Pancreas (tissue), 10 donors: Measurements from ENCODE around the gene GLO1. TPM values are rescaled to one million over a fixed set of nuclear protein-coding genes. Genes with fewer than 3 reads are reported as not detected.

Source experiments
- ATAC-seq, 4 donors: fragments of 200-7000 bp; cut with Tn5 transposase; one replicate each; pipeline versions ENCODE4 v1.8.0 to v1.9.1; 2020; ENCODE audit warnings: mild to moderate bottlenecking in 4 of 4, moderate library complexity in 4 of 4
- DNase-seq, 6 donors: peaks; one replicate each; pipeline ENCODE4 v3.0.0-alpha.2; 2020
- FAIRE-seq: peaks from 2 replicates; lab custom pipeline; 2012; peaks lifted over from hg19 to GRCh38; lab: Jason Lieb, UNC
- H3K27ac ChIP-seq, 4 donors: fragments of 200-600 bp; sonication (generic); 1 replicate in 3 of 4; 2 replicates in 1 of 4; pipeline versions ENCODE4 v1.5.0 to v1.8.0; 2020
- H3K27me3 ChIP-seq, 4 donors: fragments of 200-600 bp; one replicate each; pipeline ENCODE4 v1.8.0; 2021
- H3K36me3 ChIP-seq, 3 donors: fragments of 200-600 bp; sonication (generic) in 1 of 3; one replicate each; pipeline versions ENCODE4 v1.5.0 to v1.8.0; 2020 to 2021
- H3K4me1 ChIP-seq, 3 donors: fragments of 200-600 bp; one replicate each; pipeline ENCODE4 v1.8.0; 2021
- H3K4me3 ChIP-seq, 4 donors: fragments of 200-600 bp; sonication (generic) in 2 of 4; one replicate each; pipeline versions ENCODE4 v1.5.0 to v1.8.0; 2020 to 2021
- H3K9me3 ChIP-seq, 4 donors: fragments of 200-600 bp; one replicate each; pipeline ENCODE4 v1.8.0; 2021
- CTCF ChIP-seq, 4 donors: fragments of 200-600 bp; sonication (generic) in 3 of 4; IDR thresholded peaks; one replicate each; pipeline versions ENCODE4 v1.5.0 to v1.8.0; 2021; ENCODE audit warnings: antibody characterized with exemption in 4 of 4
- WGBS, 2 donors: extraction: QIAGEN DNeasy Blood & Tissue Kit; methylation state at CpG; one replicate each; pipeline ENCODE4 v1.1.7; 2013; 5-methylcytosine and 5-hydroxymethylcytosine counted together
- intact Hi-C, 3 donors: fragments of 100-400 bp; cut with DNase I; formaldehyde crosslinking; loops; one replicate each; pipeline versions ENCODE4 v1.11.1 to v1.14.2; 2022
- polyA plus RNA-seq, 2 donors: library from polyadenylated mRNA; stranded (reverse); fragments of 200-250 nt; gene quantifications; one replicate each; pipeline ENCODE4 v1.2.3, GENCODE V29; 2013
- total RNA-seq, 6 donors: library from RNA; stranded (reverse); fragmentation: NEBNext Ultra II Directional in 4 of 6; extraction: Animal tissue kit (Norgen Biotek cat#: 25700) in 4 of 6; gene quantifications; one replicate each; pipeline versions ENCODE4 v1.2.1 to v1.2.4, GENCODE V29; 2021 to 2023
- donor health status: healthy with polysubstance abuse.
- donor health status: DM: no; HTN: no; CAD: no; lungs with moderate emphysema.
- donor health status: DM: no; HTN: no; CAD: no.
- donor health status: control.
- donor health status: control.
- donor health status: Bipolar disorder and iron deficiency.
- donor health status: DM: yes; HTN: yes; CAD: no.
- donor health status: DM: no; HTN: no; CAD: no.
- donor health status: DM: no; HTN: no; CAD: no.
- donor health status: DM: yes; HTN: yes; CAD: no.

Gene GLO1
- total and polyA plus RNA-seq, 8 donors = 16.6 to 36.5 (median 24.2) TPM

- no peak for TF ChIP-seq CTCF (IDR thresholded peaks at IDR 0.05)
- FAIRE-seq = no peak
- no peak for ATAC-seq
- no peak for DNase-seq
- Histone ChIP-seq H3K4me3 (no peak overlapping the region), H3K27me3 (no peaks in the 10 kb centered on the region), H3K4me1 (no peaks in the 10 kb centered on the region), H3K27ac (no peak overlapping the region), H3K9me3 (peaks cover 0 to 2% (median 0%) of the 10 kb centered on the region in 4 donors), H3K36me3 (no peaks in the 10 kb centered on the region)
- intact Hi-C loops = no loop called here
- 66 to 85% methylated on average over 4 of the region's 4 CpGs for WGBS, 2 donors
These were observed 22.7 kb upstream of the GLO1 start for GRCh38 chr6:38725414-38726183.

- Histone ChIP-seq H3K9me3 (peaks cover 0 to 1% (median 0%) of the 10 kb centered on the region in 4 donors), H3K4me3 (no peak overlapping the region), H3K27me3 (no peaks in the 10 kb centered on the region), H3K27ac (no peak overlapping the region), H3K4me1 (no peaks in the 10 kb centered on the region), H3K36me3 (no peaks in the 10 kb centered on the region)
- no peak for DNase-seq
- ATAC-seq = no peak
- no peak for TF ChIP-seq CTCF (IDR thresholded peaks at IDR 0.05)
- WGBS, 2 donors = 66 to 73% methylated on average over 5 of the region's 5 CpGs
- intact Hi-C loops = no loop called here
- no peak for FAIRE-seq
These were observed 21.4 kb upstream of the GLO1 start for GRCh38 chr6:38724343-38724742.

- no peak for TF ChIP-seq CTCF (IDR thresholded peaks at IDR 0.05)
- intact Hi-C loops = no loop called here
- FAIRE-seq (no peak), ATAC-seq (no peak), DNase-seq (no peak)
- Histone ChIP-seq H3K4me3 (no peak overlapping the region), H3K27me3 (no peaks in the 10 kb centered on the region), H3K27ac (no peak overlapping the region), H3K36me3 (no peaks in the 10 kb centered on the region), H3K4me1 (no peaks in the 10 kb centered on the region), H3K9me3 (no peaks in the 10 kb centered on the region)
- 80 to 96% methylated on average over 5 of the region's 5 CpGs for WGBS, 2 donors
These were observed 20.8 kb upstream of the GLO1 start for GRCh38 chr6:38723783-38724182.

GRCh38 chr6:38722727-38723334 lies 19.9 kb upstream of the GLO1 start:
- WGBS, 2 donors = 86 to 90% methylated on average over 26 of the region's 26 CpGs
- intact Hi-C loops = no loop called here
- H3K9me3 ChIP-seq = no peaks in the 10 kb centered on the region
- H3K36me3 ChIP-seq = no peaks in the 10 kb centered on the region
- H3K27me3 ChIP-seq = no peaks in the 10 kb centered on the region
- no peak for ATAC-seq
- H3K4me3 ChIP-seq = no peak overlapping the region
- DNase-seq = no peak
- no peaks in the 10 kb centered on the region for H3K4me1 ChIP-seq
- TF ChIP-seq CTCF (IDR thresholded peaks at IDR 0.05) = no peak
- no peak for FAIRE-seq
- no peak overlapping the region for H3K27ac ChIP-seq

- TF ChIP-seq CTCF (IDR thresholded peaks at IDR 0.05) = no peak
- WGBS, 2 donors = 78 to 88% methylated on average over 3 of the region's 3 CpGs
- intact Hi-C loops = no loop called here
- Histone ChIP-seq H3K4me3 (no peak overlapping the region), H3K27ac (no peak overlapping the region), H3K27me3 (no peaks in the 10 kb centered on the region), H3K9me3 (no peaks in the 10 kb centered on the region), H3K36me3 (no peaks in the 10 kb centered on the region), H3K4me1 (no peaks in the 10 kb centered on the region)
- DNase-seq (no peak), FAIRE-seq (no peak), ATAC-seq (no peak)
These were observed 19.1 kb upstream of the GLO1 start for GRCh38 chr6:38722038-38722437.
